HG02678 (cell line): ENCODE measurements around the gene TSACC.
"Not testable (repeated sequence)": the region's sequence is repeated elsewhere in the genome, so short reads cannot be mapped to it uniquely, and the experiment has no call there.

Experiments
- ATAC-seq: cut with Tn5 transposase; IDR thresholded peaks from one replicate; pipeline ENCODE4 v1.9.1; 2021; ENCODE audit warnings: mild to moderate bottlenecking, moderate library complexity; ENCODE audit not compliant: unreplicated experiment

Gene TSACC

GRCh38 chr1:156338180-156338976, at the start of gene TSACC, which contains the start of gene CCT3:
TSS of gene TSACC (plus strand) at chr1:156338526. CDS start at chr1:156339758, 1,232 bp downstream.
TSS of gene CCT3 (minus strand) at chr1:156338292. CDS start at chr1:156338184, 108 bp downstream.
- ATAC-seq: peak; percentile 91

- no peak for ATAC-seq
Observed at GRCh38 chr1:156289857-156290256, 48.5 kb upstream of the TSACC start.

DNA sequence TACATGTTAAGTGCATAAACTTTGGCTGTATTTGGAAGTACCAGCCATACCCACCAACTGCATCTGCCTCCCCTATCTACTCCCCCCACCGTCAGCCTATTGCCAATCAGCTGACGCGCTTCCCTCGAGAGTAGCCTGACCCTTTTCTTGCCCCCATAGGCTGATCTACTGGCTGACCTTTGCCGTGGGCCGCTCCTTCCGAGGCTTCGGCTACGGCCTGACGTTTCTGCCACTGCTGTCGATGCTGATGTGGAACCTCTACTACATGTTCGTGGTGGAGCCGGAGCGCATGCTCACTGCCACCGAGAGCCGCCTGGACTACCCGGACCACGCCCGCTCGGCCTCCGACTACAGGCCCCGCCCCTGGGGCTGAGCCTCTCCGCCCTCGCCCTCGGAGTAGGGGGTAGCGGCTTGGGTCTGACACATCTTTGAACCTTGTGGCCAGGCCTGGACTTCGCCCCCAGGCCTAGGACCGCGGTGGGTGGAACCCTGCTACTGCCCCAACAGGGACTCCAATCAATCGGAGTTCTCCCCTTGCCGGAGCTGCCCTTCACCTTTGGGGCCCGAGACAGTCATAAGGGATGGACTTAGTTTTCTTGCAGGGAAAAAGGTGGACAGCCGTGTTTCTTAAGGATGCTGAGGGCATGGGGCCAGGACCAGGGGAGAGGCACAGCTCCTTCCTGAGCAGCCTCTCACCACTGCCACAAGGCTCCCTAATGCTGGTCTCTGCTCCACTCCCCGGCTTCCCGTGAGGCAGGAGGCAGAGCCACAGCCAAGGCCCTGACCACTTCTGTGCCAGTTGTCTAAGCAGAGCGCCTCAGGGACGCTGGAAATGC, 46.9 kb upstream of the TSACC start:
- ATAC-seq: no peak

- ATAC-seq: no peak
Observed at GRCh38 chr1:156293098-156293434, 45.3 kb upstream of the TSACC start.

GRCh38 chr1:156293895-156294294, 44.4 kb upstream of the TSACC start:
- ATAC-seq: no peak

DNA sequence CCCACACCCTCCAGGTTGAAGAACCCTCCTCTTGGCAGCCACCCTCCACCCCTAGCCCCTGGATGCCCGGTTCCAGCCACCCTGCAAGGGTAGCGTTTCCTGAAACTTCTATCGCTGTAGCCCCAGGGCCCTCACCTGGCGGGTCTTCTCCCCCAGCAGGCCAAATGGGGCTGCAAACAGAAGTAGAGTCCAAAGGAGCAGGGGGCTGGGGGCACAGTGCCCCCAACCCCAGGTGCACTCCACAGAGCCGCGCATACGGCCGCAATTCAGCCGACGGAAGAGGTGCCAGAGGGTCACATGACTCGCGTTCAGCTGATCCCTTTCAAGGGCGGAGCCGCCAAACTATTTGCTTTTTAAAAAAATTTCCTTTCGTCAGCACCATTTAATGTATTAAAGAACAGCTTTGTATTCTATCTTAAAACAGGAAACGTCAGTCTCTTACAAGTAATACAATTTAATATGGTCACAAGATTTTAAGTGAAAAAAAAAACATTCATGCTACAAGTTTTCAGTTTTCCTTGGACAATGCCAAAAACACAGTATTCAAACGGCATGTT, 42.9 kb upstream of the TSACC start, which contains the start of gene GLMP:
Gene GLMP (minus strand): TSS at position 289 of the 557 bp plus-strand sequence. CDS start 34 bp downstream, at position 255.
- ATAC-seq: no peak

GRCh38 chr1:156298852-156299357, 39.4 kb upstream of the TSACC start, which contains the start of gene VHLL:
TSS of gene VHLL (minus strand) at chr1:156299307. CDS start at chr1:156299189, 118 bp downstream.
- ATAC-seq: no peak

DNA sequence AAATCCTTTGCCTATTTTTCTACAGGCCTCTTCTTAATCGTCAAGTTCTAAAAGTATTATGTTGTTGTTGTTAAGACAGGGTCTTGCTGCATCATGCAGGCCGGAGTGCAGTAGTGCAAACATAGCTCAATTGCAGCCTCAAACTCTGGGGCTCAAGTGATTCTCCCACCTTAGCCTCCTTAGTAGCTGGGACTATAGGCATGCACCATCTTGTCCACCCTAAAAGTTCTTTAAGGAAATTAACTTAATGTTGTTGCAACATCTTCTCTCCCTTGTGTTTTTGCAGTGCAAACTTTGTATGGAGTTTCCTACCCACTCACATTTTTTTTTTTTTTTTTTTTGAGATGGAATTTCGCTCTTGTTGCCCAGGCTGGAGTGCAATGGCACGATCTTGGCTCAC, 35.1 kb upstream of the TSACC start:
- ATAC-seq: no peak

- ATAC-seq: no peak
Observed at GRCh38 chr1:156305215-156305614, 33.1 kb upstream of the TSACC start.

- ATAC-seq: no peak
Observed at GRCh38 chr1:156308078-156308477, 30.2 kb upstream of the TSACC start.

GRCh38 chr1:156310962-156311361, 27.4 kb upstream of the TSACC start:
- ATAC-seq: no peak

- ATAC-seq: no peak
Observed at GRCh38 chr1:156316909-156317308, 21.4 kb upstream of the TSACC start.

DNA sequence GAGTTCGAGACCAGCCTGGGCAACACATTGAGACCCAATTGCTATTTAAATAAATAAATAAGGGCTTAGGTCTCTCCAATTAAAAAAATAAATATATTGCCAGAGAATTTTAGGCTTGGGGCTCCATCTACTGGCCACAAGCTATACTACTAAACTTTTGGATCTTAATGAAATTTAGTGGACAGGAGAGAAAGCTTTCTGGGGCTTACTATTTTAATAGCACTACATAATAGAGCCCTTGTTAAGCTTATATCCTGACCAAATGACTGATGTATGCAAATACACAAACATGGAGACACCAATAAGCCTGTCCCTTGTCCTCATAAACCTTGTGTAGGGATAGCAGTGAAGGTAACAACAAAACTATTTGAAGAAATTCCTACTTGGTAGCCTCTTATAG, 18.7 kb upstream of the TSACC start:
- no peak for ATAC-seq

DNA sequence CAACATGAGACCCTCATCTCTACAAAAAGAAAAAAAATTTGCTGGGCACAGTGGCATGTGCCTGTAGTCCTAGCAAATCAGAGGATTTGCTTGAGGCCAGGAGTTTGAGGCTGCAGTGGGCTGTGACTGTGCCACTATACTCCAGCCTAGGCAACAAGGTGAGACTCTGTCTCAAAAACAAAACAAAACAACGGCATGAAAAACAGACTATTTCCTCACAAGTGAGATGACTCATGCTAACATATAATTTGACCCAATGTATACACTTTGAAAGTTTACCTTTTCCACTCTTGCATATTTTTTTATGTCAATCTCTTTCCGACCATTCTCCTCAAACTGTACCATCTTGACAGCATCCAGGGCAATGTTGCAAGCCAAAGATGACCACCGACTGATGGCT, 17.8 kb upstream of the TSACC start:
- ATAC-seq: no peak

DNA sequence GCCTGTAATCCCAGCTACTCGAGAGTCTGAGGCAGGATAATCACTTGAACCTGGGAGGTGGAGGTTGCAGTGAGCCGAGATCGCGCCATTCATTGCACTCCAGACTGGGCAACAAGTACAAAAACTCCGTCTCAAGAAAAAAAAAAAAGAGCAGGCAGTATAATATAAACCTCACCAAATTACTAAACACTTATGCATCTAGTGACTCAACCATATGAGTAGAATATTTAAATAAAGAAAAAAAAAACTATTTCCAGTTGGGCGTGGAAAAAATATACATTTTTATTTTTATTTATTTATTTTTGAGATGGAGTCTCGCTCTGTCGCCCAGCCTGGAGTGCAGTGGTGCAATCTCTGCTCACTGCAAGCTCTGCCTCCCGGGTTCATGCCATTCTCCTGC, 15.1 kb upstream of the TSACC start:
- ATAC-seq: not testable (repeated sequence)

GRCh38 chr1:156336242-156336641, 2.1 kb upstream of the TSACC start:
- no peak for ATAC-seq

DNA sequence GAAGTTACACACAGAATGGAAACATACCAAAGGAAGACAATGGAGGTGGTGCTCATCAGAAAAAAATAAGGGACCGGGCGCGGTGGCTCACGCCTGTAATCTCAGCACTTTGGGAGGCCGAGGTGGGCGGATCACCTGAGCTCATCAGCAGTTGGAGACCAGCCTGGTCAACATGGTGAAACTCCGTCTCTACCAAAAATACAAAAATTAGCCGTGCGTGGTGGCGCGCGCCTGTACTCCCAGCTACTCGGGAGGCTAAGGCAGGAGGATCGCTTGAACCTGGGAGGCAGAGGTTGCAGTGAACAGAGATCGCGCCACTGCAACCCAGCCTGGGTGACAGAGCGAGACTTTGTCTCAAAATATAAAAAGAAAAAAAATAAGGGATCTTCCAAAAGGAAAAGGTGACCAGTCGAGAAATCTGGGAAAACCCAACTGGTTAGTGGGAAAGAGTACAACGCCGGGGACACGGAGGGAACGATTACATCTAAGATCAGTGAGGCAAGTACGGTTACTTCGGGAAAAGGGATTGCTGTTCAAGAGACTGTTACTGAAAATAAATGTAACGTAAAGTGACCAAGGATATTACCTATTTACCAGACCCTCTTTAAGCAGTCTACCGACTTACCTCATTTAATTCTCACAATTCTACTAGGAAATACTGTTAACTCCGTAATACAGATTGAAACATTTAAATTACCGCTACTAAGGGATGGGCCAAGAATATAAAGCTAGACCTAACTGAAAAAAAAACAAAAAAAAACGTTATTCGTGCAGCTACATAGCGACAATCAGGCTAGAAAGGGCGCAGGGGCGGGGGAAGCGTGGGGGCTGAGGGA, 1.1 kb upstream of the TSACC start:
- ATAC-seq: no peak

DNA sequence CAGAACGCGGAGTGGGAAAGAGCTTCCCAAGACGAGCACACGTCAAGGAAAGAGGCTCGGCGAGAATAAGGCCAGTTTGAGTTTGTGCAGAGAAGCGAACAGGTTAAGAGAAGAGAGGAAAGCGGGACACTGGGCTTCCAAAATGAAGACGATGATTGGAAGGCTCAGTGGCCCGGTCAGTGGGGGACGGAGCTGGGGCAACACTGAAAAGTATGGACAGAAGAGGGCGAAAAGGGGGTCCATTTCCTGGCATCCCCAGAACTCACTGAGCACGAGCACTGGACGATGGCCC, 492 bp upstream of the TSACC start:
- ATAC-seq: no peak

DNA sequence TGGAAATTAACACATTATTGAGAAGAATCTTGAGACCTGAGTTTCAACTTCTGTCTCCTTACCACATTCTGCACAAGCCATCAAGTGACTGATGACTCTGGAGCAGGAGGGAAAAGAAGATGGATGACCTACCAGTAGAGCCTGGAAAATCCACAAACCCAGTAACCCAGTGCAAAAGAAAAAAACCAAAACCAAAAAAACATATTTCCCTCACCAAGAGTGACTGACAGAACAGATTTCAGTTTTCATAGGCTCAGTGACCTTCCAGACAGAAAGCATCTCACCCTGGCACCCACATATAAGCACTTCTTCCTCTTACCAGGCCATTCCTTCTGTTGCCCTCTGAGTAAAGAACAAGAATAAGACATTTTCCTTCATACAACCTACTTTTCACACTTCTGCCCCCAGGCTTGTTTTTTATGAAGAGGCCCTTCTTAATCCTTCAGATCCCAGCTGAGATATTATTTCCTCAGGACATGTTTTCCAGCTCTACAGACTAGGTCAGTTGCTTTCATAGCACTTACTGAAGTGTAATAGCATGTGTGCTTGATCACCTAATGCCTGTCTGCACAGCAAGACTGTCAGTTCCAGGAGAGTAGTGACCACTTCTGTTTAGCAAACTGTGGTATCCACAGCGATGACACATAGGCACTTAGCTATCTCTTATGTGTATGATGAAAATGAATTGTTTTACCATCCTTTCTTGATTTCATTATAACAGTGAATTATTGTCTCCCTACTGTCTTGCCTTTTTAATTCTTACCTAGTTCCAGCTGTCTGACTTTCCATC, 4.0 kb downstream of the TSACC start:
- ATAC-seq: no peak

- ATAC-seq: no peak
Observed at GRCh38 chr1:156344409-156344808, 6.1 kb downstream of the TSACC start.
